GM18951 (cell line): ENCODE data around the gene NTM.

Experiments used
- POLR2A ChIP-seq: IDR thresholded peaks from 4 replicates; pipeline ENCODE4 v1.6.1; 2011; ENCODE audit warnings: mild to moderate bottlenecking; ENCODE audit not compliant: insufficient read length, insufficient read depth; ENCODE audit errors: extremely low read depth
- in situ Hi-C: fragments of 300-500 bp; cut with MboI; formaldehyde crosslinking; loops from one replicate; pipeline ENCODE4 v1.12.0; 2022; ENCODE audit warnings: low sequenced_read_pairs, mixed read lengths, inconsistent platforms; ENCODE audit not compliant: unreplicated experiment

NTM gene

GRCh38 chr11:132024587-132025295 is 654.3 kb downstream of the NTM start:
- no peak for TF ChIP-seq POLR2A
- in situ Hi-C loops = no loop called here

GRCh38 chr11:132026746-132027145 is 656.3 kb downstream of the NTM start:
- TF ChIP-seq POLR2A = no peak
- in situ Hi-C loops = no loop called here

GRCh38 chr11:132028380-132029240 is 658.2 kb downstream of the NTM start:
- no peak for TF ChIP-seq POLR2A
- in situ Hi-C loops = no loop called here

- in situ Hi-C loops = no loop called here
- TF ChIP-seq POLR2A = no peak
Observed at GRCh38 chr11:132030896-132031295, 660.5 kb downstream of the NTM start.

- in situ Hi-C loops = no loop called here
- TF ChIP-seq POLR2A = no peak
Observed at GRCh38 chr11:132032555-132032954, 662.1 kb downstream of the NTM start.

- in situ Hi-C loops = no loop called here
Observed at GRCh38 chr11:132033051-132033450, 662.6 kb downstream of the NTM start.

GRCh38 chr11:132035228-132035627 is 664.8 kb downstream of the NTM start:
- in situ Hi-C loops = no loop called here
- no peak for TF ChIP-seq POLR2A

More at GRCh38 chr11:132033051-132033450, 662.6 kb downstream of the NTM start:
- TF ChIP-seq POLR2A = no peak

GRCh38 chr11:132035766-132036165 is 665.4 kb downstream of the NTM start:
- in situ Hi-C loops = no loop called here
- no peak for TF ChIP-seq POLR2A

GRCh38 chr11:132036220-132036619 is 665.8 kb downstream of the NTM start:
- in situ Hi-C loops = no loop called here
- TF ChIP-seq POLR2A = no peak

- in situ Hi-C loops = no loop called here
- no peak for TF ChIP-seq POLR2A
Observed at GRCh38 chr11:132036746-132037466, 666.5 kb downstream of the NTM start.

- in situ Hi-C loops = no loop called here
- TF ChIP-seq POLR2A = no peak
Observed at GRCh38 chr11:132037467-132037862, 667.0 kb downstream of the NTM start.

- in situ Hi-C loops = no loop called here
- TF ChIP-seq POLR2A = no peak
Observed at GRCh38 chr11:132037956-132038355, 667.5 kb downstream of the NTM start.

GRCh38 chr11:132039521-132039920 is 669.1 kb downstream of the NTM start:
- in situ Hi-C loops = no loop called here
- TF ChIP-seq POLR2A = no peak

- TF ChIP-seq POLR2A = no peak
- in situ Hi-C loops = no loop called here
Observed at GRCh38 chr11:132042296-132042695, 671.9 kb downstream of the NTM start.

GRCh38 chr11:132043714-132044113 is 673.3 kb downstream of the NTM start:
- TF ChIP-seq POLR2A = no peak
- in situ Hi-C loops = no loop called here
